Stimulated activated CD8-positive, alpha-beta memory T cell treated with anti-CD3 and anti-CD28 coated beads, Interleukin-2, amount 100 ng/mL, for 48 hours (primary cell): ENCODE results near the gene SLC43A2.
A peak's percentile ranks its signal among the peaks of the same experiment; 100 is the strongest.

ENCODE experiments used
- DNase-seq, 2 donors: peaks; one replicate each; pipeline ENCODE4 v3.0.0-alpha.2; 2020; ENCODE audit warnings: low read depth in 2 of 2

The SLC43A2 gene

GRCh38 chr17:1562176-1562643 is 66.4 kb downstream of the SLC43A2 start:
- DNase-seq: peak in 1 of 2 donors; percentile 31

DNA sequence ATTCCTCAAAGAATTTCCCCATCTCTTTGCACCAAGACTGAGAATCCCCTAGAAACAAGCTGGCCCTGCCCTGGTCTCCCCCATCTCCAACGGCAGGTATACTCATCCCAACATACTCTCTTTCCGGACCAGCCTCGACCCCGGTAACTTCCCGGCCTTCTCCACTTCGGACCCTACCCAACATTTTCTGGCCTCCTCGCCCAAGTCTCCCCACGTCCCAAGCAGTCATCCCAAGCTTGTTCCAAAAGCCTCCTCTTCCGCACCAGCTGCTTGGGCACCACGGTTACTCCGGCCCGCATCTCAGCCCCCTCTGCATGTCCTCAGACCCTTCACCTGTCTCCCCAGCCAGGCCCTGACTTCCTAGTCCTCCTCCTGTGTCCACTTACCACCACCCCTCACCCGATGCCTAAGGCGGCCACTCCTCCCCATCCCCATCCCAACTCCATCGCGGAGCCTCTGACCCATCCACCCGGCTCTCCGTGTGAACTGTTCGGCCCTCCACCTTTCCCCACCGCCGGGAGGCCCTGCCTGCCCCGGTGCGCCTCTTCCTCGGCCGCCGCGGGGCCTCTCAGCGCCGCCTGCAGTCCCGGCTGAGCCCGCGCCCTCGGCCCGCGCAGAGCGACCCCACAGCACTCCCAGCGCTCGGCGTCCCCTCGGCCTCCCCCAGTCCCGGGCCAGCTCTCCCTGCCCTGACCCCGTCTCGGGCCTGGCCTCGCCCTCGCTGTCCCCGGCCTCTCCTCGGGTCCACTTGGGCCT is 67.0 kb downstream of the SLC43A2 start:
- peak in 1 of 2 donors; percentile 23 for DNase-seq

GRCh38 chr17:1560858-1561355 is 67.7 kb downstream of the SLC43A2 start:
- no peak for DNase-seq

DNA sequence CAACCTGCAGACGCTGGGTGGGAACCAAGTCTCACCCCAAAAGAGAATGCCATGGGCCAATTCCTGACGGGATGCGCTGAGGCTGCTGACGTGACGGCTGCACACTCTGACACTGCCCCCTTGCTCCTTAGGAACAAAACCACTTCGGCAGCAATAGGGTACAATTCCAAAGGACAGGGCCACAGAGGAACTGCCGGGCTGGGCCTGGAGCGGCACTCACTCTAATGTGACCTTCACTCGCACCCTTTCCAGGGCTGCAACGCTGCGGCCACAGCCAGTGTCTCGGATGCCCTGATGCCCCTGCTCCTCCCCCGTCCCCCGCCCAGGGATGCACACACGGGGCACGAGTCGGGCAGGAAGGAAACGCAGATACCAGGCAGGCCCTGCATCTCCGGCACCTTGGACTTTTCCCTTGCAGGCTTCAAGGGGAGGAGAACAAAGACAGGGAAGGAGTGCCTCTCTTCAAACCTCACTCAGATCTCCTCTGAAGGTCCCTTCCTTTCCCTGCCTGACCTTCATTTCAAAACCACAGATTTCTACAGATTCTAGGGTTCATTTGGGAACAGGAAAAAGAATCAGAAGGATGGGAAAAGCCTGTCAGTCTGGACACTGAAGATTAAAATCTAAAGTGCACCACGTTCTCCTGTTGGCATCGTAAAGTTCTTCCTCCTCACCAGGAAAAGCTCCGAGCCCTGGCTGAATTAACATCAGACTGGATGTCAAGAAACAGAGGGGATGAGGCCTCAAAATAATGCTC is 68.4 kb downstream of the SLC43A2 start:
- no peak for DNase-seq

GRCh38 chr17:1559047-1560043 is 69.3 kb downstream of the SLC43A2 start:
- DNase-seq: no peak

- no peak for DNase-seq
Observed at GRCh38 chr17:1558401-1558800, 70.2 kb downstream of the SLC43A2 start.

GRCh38 chr17:1557355-1558095 is 71.1 kb downstream of the SLC43A2 start:
- DNase-seq: no peak

- no peak for DNase-seq
Observed at GRCh38 chr17:1555651-1556471, 72.8 kb downstream of the SLC43A2 start.

DNA sequence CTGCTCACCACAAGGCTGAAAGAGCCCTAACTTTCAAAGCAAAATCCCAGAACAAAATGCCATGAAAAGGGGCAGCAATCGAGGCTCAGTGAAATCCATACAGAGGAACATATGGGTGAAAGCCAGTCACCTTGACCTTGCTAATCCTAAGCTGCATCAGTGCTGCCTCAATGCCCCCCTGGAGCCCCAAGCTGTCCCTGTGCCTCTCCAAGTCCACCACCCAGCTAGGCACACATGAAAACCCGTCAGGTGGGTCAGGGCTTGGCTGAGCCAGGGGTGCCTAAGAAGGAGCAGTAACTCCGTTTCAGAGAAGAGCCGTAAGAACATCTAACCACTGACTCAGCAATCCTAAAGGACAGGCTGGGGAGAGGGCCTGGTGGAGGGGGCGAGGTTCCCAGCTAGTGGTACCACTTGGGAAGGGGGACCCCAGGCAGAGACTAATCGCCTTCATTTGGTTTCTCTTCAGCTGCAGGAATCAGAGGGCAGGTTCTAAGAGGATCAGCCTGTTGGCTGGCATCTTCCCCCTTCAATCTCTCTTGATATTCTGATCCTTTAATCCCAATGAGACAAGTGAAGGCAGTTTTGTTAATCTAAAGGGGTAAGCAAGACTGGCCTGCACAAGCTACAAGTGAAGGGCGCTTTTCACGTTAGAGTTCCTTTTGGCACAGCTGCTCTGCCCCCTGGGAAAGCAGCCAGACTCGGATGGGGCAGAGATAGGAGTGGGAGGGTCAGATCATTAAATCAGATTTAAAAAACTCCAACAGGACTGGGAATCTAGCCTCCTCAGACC is 73.7 kb downstream of the SLC43A2 start:
- no peak for DNase-seq

GRCh38 chr17:1553354-1554266 is 75.0 kb downstream of the SLC43A2 start:
- no peak for DNase-seq

DNA sequence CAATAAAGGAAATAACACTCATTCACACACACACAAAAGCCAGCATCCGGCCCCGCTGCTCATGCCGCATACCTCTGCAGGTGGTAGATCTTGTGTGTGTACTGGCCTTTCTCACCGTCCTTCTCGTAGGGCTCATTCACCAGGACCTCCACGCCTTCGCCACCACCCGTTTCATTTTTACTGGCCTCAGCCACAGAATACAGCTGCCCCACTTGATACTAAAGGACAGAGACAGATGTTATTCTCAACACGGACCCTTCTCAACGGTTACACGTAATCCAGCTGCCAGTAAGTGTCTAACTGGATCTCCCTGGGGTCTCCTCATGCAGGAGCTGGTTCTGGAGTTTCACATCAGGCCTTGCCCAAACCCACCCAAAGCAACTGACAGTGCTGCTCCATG is 75.7 kb downstream of the SLC43A2 start:
- DNase-seq: no peak

DNA sequence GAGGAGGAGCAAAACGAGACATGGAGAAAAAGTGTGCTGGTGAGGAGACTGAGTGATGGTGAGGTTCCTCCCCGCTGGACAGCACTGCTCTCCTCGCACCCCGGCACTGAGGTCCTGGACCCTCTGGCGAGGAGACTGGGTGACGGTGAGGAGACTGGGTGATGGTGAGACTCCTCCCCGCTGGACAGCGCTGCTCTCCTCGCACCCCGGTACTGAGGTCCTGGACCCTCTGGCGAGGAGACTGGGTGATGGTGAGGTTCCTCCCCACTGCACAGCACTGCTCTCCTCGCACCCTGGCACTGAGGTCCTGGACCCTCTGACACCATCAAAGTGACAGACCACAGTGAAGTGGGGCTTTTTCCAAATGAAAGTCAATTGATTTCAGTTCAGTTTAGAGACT is 76.9 kb downstream of the SLC43A2 start:
- no peak for DNase-seq

DNA sequence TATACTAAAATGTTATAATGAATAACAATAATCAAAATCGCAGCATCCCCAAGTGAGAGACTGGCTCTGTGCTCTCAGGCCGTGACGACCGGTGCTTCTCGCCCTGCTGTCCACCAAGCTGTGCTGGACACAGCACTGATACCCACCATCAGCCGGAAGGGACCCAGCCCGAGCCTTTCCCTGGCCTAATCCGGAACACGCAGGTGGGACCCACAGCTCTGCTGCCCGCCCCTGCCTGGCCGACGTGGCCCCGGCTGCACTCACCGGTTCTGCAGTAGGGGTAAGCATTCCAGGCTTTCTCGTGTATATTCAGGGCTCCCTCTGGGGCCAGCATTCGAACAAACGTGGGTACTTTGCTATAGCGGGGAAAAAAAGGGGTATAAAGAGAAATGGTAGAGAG is 80.6 kb downstream of the SLC43A2 start:
- DNase-seq: no peak

DNA sequence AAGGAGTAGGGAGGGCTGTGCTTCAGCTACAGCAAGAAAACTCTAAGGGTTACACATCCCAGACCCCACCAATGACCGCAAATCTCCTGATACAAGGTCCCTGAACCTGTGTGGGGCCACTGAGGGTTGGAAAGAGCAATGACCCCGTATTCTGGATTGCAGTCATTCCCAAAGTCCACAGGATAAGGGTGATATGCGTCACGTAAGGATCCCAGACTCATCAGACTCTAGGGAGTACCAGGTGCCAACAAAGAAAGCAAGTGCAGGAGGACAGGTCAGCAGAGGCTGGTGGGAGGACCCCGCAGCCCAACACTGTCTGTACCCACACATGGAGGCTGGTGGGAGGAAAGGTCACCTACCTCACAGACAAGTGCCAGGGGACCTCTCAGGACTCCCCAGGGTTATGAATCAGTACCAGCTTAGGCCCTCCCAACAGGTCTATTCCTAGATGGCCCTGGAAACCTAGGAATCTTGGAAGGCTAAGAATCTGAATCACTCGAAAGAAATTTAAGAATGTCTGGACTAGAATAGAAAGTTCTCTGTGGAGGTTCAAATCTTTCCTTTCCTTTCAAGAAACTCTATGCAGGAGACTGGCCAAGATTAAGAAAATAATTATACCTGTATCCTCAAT is 82.2 kb downstream of the SLC43A2 start:
- no peak for DNase-seq

- DNase-seq: no peak
Observed at GRCh38 chr17:1545618-1546017, 83.0 kb downstream of the SLC43A2 start.

DNA sequence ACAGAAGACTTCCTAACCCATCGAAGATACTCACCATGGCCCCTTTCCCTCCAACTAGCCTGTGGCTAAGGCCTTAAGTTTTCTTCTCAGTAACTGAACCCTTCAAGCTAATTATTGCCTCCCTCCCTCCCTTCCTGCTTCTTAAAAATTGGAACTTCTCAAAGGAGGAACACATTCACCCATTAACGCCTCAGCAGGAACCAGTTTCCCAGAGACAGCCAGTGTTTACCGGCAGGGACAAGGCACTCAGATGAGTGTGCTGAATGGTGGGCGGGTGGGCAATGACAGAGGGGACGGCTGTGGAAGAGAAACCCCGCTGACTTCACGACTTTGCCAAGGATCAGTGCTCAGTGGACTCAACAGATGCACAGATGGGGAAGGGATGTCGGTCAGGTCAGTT is 86.3 kb downstream of the SLC43A2 start:
- no peak for DNase-seq

GRCh38 chr17:1541367-1541904 is 87.2 kb downstream of the SLC43A2 start:
- DNase-seq: no peak
